ENCODE results near the gene PLCG2. TPM values are rescaled to one million over a fixed set of nuclear protein-coding genes. Genes with fewer than 3 reads are reported as not detected.

Gene PLCG2
- total RNA-seq, 4 donors from 2014 or later = 5.3 to 15.8 (median 9.5) TPM

- H3K4me3 ChIP-seq = no peak overlapping the region
- TF ChIP-seq CTCF (IDR thresholded peaks at IDR 0.05) = no peak
- DNase-seq = no peak
- no peaks in the 10 kb centered on the region for H3K27me3 ChIP-seq
- intact Hi-C loops (cut with DNase I) = no loop called here
- no peak overlapping the region for H3K27ac ChIP-seq
- peaks cover 0 to 21% (median 5%) of the 10 kb centered on the region in 3 donors for H3K4me1 ChIP-seq
- no peaks in the 10 kb centered on the region for H3K9me3 ChIP-seq
- 84 to 96% methylated on average over 5 to 8 of the region's 8 CpGs for WGBS, 2 donors
- peaks cover 0 to 38% (median 0%) of the 10 kb centered on the region in 3 donors for H3K36me3 ChIP-seq
Measured at GRCh38 chr16:81904320-81904719, 125.2 kb downstream of the PLCG2 start.

- no peak for DNase-seq
- 79 to 100% methylated on average over 4 to 7 of the region's 7 CpGs for WGBS, 2 donors
- no peaks in the 10 kb centered on the region for H3K27me3 ChIP-seq
- H3K4me1 ChIP-seq = peaks cover 0 to 25% (median 6%) of the 10 kb centered on the region in 3 donors
- intact Hi-C loops (cut with DNase I) = no loop called here
- no peaks in the 10 kb centered on the region for H3K9me3 ChIP-seq
- H3K27ac ChIP-seq = no peak overlapping the region
- TF ChIP-seq POLR2A (IDR thresholded peaks at IDR 0.05) (no peak), CTCF (IDR thresholded peaks at IDR 0.05) (no peak)
- H3K4me3 ChIP-seq = no peak overlapping the region
- H3K36me3 ChIP-seq = peaks cover 0 to 36% (median 0%) of the 10 kb centered on the region in 3 donors
Measured at GRCh38 chr16:81905277-81905676, 126.2 kb downstream of the PLCG2 start.

- 80 to 93% methylated on average over 2 to 3 of the region's 8 CpGs for WGBS, 2 donors
- Histone ChIP-seq H3K9me3 (no peaks in the 10 kb centered on the region), H3K36me3 (peaks cover 0 to 29% (median 0%) of the 10 kb centered on the region in 3 donors), H3K27ac (no peak overlapping the region), H3K4me1 (peaks cover 0 to 17% (median 6%) of the 10 kb centered on the region in 3 donors), H3K27me3 (no peaks in the 10 kb centered on the region), H3K4me3 (no peak overlapping the region)
- no peak for DNase-seq
- intact Hi-C loops (cut with DNase I) = no loop called here
- TF ChIP-seq CTCF (IDR thresholded peaks at IDR 0.05) (no peak), POLR2A (IDR thresholded peaks at IDR 0.05) (no peak)
Measured at GRCh38 chr16:81907681-81908080, 128.6 kb downstream of the PLCG2 start.

DNA sequence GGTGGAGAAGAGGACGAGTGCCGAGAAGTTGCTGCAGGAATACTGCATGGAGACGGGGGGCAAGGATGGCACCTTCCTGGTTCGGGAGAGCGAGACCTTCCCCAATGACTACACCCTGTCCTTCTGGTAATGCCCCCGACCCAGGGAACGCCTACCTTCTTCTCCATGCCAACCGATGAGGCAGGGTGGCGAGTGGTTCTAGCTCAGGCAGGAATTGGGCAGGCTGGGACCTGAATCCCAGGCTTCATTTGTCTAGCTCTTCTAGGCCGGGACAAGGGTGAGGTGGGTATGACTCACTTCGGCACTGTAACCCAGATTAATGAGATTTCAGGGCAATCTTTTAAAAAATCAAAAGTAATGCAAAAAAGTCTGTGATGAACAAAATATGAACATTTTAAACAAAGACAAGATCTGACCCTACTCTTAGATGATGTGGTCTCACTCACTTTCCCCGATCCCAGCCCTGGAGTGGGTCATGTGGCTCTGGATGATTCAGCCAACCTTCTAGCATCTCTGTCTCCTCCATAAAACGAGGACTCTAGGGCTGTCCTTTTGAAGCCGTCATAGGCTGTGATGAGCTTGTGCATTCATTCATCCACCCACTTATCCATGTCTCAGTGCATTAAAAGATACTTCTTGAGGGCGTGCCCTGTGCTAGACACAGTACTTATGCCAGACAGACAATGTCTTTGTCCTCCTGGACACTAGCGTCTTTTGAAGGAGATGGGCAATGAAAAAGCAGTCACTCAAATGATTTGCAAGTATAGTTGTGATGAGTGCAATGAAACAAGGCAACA is 129.6 kb downstream of the PLCG2 start:
- peaks cover 0 to 17% (median 6%) of the 10 kb centered on the region in 3 donors for H3K4me1 ChIP-seq
- H3K27ac ChIP-seq = peak overlapping the region; percentile 54 to 84 (median 59)
- H3K4me3 ChIP-seq = no peak overlapping the region
- intact Hi-C loops (cut with DNase I) = no loop called here
- no peaks in the 10 kb centered on the region for H3K9me3 ChIP-seq
- TF ChIP-seq POLR2A (IDR thresholded peaks at IDR 0.05) = no peak
- no peak for TF ChIP-seq CTCF (IDR thresholded peaks at IDR 0.05)
- no peak for DNase-seq
- 42 to 59% methylated on average over 14 to 16 of the region's 16 CpGs for WGBS, 2 donors
- H3K27me3 ChIP-seq = no peaks in the 10 kb centered on the region
- peaks cover 0 to 23% (median 0%) of the 10 kb centered on the region in 3 donors for H3K36me3 ChIP-seq

DNA sequence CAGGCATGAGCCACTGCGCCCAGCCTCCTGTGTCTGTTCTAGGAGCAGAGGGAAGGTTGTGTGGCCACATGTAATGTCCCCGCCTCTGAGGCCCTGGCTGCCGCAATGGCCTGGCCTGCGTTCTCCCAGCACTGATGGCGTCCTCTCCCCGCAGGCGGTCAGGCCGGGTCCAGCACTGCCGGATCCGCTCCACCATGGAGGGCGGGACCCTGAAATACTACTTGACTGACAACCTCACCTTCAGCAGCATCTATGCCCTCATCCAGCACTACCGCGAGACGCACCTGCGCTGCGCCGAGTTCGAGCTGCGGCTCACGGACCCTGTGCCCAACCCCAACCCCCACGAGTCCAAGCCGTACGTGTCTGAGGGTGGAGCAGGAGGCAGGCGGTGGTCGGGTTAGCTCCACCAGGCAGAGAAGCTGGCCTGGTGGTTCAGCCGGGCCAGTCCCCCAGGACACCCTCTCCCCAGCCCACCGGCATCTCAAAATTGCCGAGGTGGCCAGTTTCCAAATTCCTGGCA is 131.3 kb downstream of the PLCG2 start:
- peaks cover 0 to 23% (median 0%) of the 10 kb centered on the region in 3 donors for H3K36me3 ChIP-seq
- peaks cover 0 to 17% (median 6%) of the 10 kb centered on the region in 3 donors for H3K4me1 ChIP-seq
- no peak for DNase-seq
- WGBS, 2 donors = 95 to 98% methylated on average over 10 to 20 of the region's 28 CpGs
- intact Hi-C loops (cut with DNase I) = no loop called here
- H3K9me3 ChIP-seq = no peaks in the 10 kb centered on the region
- H3K27ac ChIP-seq = no peak overlapping the region
- H3K27me3 ChIP-seq = no peaks in the 10 kb centered on the region
- TF ChIP-seq CTCF (IDR thresholded peaks at IDR 0.05) (no peak), POLR2A (IDR thresholded peaks at IDR 0.05) (no peak)
- no peak overlapping the region for H3K4me3 ChIP-seq
